DMS53 treated with DMSO at 0.1 percent for 48 hours (cell line): ENCODE results near the gene SAFB.
"Not testable (repeated sequence)": the region's sequence is repeated elsewhere in the genome, so short reads cannot be mapped to it uniquely, and the experiment has no call there.

ENCODE experiments used
- DNase-seq: peaks from one replicate; lab custom pipeline; 2025; ENCODE audit not compliant: unreplicated experiment; lab: John Stamatoyannopoulos, UW

The SAFB gene

GRCh38 chr19:5594521-5594950 lies 28.3 kb upstream of the SAFB start:
- no peak for DNase-seq

DNA sequence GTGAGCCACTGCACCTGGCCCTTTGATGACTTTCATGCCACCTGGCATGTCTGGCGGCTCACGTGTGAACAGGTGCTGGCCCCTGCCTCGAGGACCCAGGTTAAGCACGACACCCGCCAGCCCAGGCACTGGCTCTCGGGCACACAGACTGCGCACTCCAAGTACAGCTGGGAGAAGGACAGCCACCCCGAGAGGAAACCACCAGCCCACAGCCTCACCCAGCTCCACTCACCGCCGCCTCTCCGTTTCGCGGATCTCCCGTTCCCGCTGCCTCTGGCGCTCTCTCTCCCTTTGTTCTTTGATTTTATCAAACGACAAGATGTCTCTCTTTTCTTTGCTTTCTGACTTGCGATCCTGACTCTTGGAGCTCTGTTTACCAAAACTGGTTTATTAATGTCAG lies 27.8 kb upstream of the SAFB start:
- DNase-seq = peak; percentile 80

GRCh38 chr19:5595745-5596144 lies 27.1 kb upstream of the SAFB start:
- DNase-seq = peak; percentile 54

DNA sequence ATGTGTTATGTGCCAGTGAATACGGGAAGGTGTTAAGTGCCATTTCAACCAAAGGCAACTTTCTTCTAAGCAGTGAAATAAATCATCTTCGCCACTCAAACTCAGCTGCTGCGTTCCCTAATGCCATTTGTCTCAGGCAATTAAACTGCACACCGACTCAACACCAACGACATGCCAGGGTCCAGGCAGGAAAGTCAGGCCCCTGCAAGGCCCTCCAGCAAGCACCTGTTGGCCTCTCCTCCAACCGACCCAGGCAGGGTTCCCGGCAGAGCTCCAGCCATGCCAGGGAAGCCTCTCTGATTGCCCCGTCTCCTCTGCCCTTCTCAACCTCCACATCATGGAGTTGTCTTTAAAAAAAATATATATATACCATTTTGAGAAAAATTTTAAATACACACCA lies 22.1 kb upstream of the SAFB start:
- DNase-seq = no peak

DNA sequence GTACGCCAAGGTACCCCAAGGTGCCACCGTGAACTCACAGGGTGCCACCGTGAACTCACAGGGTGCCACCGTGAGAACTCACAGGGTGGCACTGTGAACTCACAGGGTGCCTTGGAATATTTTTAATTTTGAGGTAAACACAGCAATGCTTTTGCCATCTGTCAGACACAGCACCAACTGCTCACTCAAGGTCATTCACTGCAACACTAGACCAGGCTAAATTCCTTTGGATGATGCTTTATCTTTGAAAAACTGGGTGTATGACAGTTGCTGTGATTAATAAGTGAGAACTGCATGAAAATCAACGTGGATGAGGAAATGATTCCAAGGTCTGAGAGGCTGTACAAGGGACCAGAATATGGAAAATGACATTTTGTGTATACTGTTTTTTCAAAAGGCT lies 19.3 kb upstream of the SAFB start:
- no peak for DNase-seq

GRCh38 chr19:5605362-5605761 lies 17.5 kb upstream of the SAFB start:
- no peak for DNase-seq

- no peak for DNase-seq
Observed at GRCh38 chr19:5607318-5608275, 15.3 kb upstream of the SAFB start.

DNA sequence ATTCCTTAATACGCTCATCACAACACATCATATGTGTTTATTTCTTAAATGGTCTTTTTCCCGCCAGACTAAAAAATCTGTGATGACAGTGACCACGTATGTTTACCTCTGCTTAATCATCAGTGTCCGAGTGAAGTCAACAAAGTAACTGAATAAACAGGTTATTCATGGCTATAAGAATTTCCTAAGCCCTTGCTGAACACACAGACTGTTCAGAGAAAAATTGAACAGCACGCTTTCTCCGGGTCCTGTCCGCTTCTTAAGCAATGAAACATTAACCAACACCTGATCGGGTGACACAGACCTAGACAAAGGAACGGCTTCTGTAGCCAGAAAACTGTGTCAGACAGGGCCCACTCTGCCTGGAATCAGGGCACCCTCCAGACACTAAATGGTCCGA lies 14.6 kb upstream of the SAFB start:
- no peak for DNase-seq

DNA sequence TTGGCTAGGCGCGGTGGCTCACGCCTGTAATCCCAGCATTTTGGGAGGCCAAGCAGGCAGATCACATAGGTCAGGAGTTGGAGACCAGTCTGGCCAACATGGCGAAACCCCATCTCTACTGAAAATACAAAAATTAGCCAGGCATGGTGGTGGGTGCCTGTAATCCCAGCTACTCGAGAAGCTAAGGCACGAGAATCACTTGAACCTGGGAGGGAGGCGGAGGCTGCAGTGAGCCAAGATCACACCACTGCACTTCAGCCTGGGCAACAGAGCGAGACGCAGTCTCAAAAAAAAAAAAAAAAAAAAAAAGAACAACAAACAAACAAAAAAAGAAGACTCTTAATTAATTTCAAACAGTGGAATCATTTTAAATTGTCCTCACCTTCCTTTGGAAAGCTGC lies 14.1 kb upstream of the SAFB start:
- DNase-seq = not testable (repeated sequence)

DNA sequence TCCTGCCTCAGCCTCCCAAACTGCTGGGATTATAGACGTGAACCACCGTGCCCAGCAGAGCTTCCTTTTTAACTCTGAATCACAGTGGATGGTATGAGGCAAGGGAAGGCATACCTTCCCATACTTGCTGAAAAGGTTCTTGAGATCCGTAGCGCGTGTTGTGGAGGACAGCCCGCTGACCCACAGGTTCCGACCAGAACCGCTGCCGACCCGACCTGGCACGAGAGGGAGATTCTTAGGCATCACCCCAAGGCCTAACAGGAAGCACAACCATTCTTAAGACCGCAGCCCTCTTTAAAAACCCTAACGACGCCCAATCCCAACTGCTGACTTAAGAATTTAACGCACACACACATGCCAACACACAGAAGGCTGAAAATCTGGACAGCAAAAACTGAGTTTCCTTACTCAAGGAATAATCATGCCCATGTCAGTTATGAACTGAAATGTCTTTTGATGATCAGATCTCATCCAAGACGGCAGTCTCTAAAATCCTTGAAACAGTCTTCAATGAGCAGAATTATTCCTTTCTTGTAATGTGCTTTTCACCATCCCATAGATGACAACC lies 12.9 kb upstream of the SAFB start:
- no peak for DNase-seq

- no peak for DNase-seq
Observed at GRCh38 chr19:5612891-5613865, 9.7 kb upstream of the SAFB start.

DNA sequence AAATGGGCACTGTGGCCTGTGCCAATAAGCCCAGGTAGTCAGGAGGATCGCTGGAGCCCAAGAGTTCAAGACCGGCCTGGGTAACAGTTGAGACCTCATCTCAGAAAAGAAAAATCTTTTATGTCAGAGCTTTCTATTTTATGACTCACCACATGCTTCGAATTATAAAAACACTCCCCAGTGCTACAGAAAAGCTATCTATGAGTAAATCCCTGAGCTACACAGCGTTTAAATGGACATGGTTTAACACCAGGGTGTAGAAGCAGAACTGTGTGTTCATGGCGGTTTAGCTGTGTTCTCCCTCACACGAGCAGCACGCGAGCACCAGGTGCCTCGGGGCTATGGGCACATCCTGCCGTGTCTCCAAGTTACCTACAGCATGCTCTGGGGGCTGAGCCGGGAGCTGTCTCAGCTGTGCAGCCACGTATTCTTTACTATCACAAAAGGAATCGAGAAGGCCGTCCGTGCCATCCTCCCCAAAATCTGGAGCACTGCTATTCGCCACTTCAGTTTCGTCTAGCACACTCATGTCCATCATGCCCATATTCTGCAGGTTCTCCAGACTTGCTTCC lies 7.0 kb upstream of the SAFB start:
- DNase-seq = no peak

DNA sequence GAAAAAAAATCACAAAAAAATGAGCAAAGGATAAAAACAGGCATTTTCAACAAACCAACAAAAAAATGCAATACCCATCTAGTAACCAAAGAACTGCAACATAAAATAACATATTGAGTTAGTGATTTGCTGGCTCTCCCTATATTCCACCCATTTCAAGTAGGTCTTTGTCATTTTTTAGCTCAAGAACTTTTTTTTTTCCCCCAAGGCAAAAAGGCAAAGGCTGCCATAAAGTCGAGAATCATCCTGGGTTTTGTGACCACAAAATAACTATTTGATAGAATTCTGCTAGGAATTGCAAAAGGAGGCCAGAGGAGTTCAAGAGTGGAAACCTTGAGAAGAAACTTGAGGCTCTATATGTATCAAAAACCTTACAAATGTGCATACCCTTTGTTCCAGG lies 5.8 kb upstream of the SAFB start:
- no peak for DNase-seq

- DNase-seq = no peak
Observed at GRCh38 chr19:5618591-5618990, 4.3 kb upstream of the SAFB start.

GRCh38 chr19:5619946-5620345 lies 2.9 kb upstream of the SAFB start:
- no peak for DNase-seq

DNA sequence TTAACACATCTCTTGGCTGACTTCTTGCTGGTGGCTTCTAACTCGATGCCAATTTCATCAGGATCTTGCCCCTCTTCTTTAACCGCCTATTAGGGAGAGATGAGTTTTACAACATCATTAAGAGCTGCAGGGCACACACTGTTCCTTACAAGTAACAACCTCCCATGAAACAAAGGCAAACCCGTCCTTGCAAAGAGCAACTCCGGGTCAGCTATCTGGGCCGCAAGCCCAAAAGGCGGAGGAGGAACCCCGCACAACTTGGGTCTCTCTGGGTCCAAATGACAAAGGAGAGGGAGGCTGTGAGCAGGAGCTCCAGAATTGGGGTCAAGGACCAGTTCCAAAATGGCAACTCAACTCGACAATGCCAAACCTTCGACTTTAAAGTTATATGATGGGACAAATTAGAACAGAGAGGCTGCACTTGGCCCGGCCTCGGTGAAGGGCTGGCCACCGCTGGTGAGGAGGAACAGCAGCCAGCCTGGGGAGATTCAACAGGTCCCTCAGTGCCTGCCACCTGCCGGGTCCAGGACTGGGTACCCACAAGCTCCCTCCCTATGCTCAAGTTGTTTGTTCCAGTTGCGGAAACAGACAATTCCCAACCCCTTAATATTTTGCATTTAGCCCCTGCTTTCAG lies 1.5 kb upstream of the SAFB start:
- no peak for DNase-seq

GRCh38 chr19:5621945-5622464 lies 878 bp upstream of the SAFB start:
- DNase-seq = no peak

- no peak for DNase-seq
Observed at GRCh38 chr19:5623397-5624017, 624 bp downstream of the SAFB start.

GRCh38 chr19:5624018-5624663 lies 1.3 kb downstream of the SAFB start:
- no peak for DNase-seq
